Peyer's patch (tissue), 4 donors: ENCODE results near the gene ELOVL2. TPM values are rescaled to one million over a fixed set of nuclear protein-coding genes. Genes with fewer than 3 reads are reported as not detected.

ENCODE experiments used
- DNase-seq, 3 donors: peaks; one replicate each; pipeline ENCODE4 v3.0.0-alpha.2; 2017 to 2019
- H3K27ac ChIP-seq, 4 donors: fragments of 200-600 bp; sonication (generic); one replicate each; pipeline ENCODE4 v1.5.1; 2016 to 2019
- H3K27me3 ChIP-seq, 2 donors: fragments of 200-600 bp; sonication (generic); one replicate each; pipeline ENCODE4 v1.5.1; 2019
- H3K36me3 ChIP-seq, 3 donors: fragments of 200-600 bp; sonication (generic); one replicate each; pipeline ENCODE4 v1.5.1; 2016 to 2019
- H3K4me1 ChIP-seq, 4 donors: fragments of 200-600 bp; sonication (generic); one replicate each; pipeline ENCODE4 v1.5.1; 2016 to 2019
- H3K4me3 ChIP-seq, 4 donors: fragments of 200-600 bp; sonication (generic); 1 replicate in 3 of 4; 2 replicates in 1 of 4; pipeline ENCODE4 v1.5.1; 2016 to 2019; ENCODE audit warnings: mild to moderate bottlenecking in 1 of 4
- H3K9me3 ChIP-seq, 4 donors: fragments of 200-600 bp; sonication (generic); one replicate each; pipeline ENCODE4 v1.5.1; 2016 to 2019; ENCODE audit warnings: mild to moderate bottlenecking in 1 of 4
- POLR2A ChIP-seq, 2 donors: fragments of 450-650 bp; IDR thresholded peaks; one replicate each; pipeline ENCODE4 v1.5.1; 2017; ENCODE audit warnings: antibody characterized with exemption in 2 of 2, mild to moderate bottlenecking in 2 of 2, moderate library complexity in 2 of 2
- total RNA-seq, 4 donors: library from RNA; depleted of rRNA; stranded (reverse); fragments of >200 nt; gene quantifications; one replicate each; pipeline ENCODE4 v1.1.0, GENCODE V29; 2016
- TF ChIP-seq, protein P1 (sequence below), 6 experiments: fragments of 450-650 bp in 4 of 6; fragments of 200-600 bp in 2 of 6; sonication (generic) in 1 of 6; IDR thresholded peaks; one replicate each; pipeline ENCODE4 v1.5.1; 2017 to 2019; ENCODE audit warnings: antibody characterized with exemption in 6 of 6, mild to moderate bottlenecking in 3 of 6, moderate library complexity in 1 of 6

Gene ELOVL2
- total RNA-seq, 4 donors from 2014 or later, result 0.18 to 0.27 TPM; not detected in 2

DNA sequence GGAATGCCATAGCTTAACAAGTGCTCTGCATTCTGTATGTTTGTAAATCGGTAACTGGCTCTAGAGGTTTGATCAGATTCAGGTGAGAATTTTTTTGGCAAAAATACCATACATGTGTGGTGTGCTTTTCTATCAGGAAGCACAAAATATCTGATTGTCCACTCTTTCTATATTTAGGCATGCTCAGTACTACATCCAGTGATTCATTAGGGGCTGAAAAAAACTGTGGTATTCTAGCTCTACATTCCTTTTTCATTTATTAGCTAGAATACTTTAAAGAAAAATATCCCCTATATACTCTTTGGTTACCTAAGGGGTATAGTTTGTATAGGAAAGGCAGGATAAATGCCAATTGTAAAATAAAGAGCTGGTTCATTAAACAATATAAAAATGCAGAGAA is 10.6 kb upstream of the ELOVL2 start:
- Histone ChIP-seq H3K27ac (no peak overlapping the region), H3K4me3 (no peak overlapping the region), H3K36me3 (no peaks in the 10 kb centered on the region), H3K4me1 (no peaks in the 10 kb centered on the region), H3K27me3 (no peaks in the 10 kb centered on the region), H3K9me3 (no peaks in the 10 kb centered on the region)
- no peak for DNase-seq
- TF ChIP-seq, protein P1, sequence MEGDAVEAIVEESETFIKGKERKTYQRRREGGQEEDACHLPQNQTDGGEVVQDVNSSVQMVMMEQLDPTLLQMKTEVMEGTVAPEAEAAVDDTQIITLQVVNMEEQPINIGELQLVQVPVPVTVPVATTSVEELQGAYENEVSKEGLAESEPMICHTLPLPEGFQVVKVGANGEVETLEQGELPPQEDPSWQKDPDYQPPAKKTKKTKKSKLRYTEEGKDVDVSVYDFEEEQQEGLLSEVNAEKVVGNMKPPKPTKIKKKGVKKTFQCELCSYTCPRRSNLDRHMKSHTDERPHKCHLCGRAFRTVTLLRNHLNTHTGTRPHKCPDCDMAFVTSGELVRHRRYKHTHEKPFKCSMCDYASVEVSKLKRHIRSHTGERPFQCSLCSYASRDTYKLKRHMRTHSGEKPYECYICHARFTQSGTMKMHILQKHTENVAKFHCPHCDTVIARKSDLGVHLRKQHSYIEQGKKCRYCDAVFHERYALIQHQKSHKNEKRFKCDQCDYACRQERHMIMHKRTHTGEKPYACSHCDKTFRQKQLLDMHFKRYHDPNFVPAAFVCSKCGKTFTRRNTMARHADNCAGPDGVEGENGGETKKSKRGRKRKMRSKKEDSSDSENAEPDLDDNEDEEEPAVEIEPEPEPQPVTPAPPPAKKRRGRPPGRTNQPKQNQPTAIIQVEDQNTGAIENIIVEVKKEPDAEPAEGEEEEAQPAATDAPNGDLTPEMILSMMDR (IDR thresholded peaks at IDR 0.05), result no peak
- TF ChIP-seq POLR2A (IDR thresholded peaks at IDR 0.05), result no peak

DNA sequence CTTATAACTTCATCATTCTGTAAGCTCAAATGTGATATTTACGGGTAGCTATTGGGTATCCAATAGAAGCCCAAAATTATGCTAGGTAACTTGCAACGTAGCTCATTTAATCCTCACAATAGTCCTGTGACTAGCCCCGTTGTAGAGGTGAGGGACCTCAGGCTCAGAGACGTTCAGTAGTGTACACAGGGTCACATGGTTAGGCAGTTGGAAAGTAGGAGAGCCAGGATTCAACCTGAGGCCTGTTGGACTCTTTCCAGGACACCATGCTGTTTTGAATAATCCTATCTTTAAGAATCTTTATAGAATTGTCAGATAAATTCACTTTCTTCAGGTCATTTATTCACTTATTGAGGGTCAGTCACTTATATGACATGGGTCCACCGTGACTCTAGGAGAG is 9.2 kb upstream of the ELOVL2 start:
- no peak overlapping the region for H3K27ac ChIP-seq
- TF ChIP-seq, protein P1 (IDR thresholded peaks at IDR 0.05), result no peak
- TF ChIP-seq POLR2A (IDR thresholded peaks at IDR 0.05), result no peak
- H3K27me3 ChIP-seq, result no peaks in the 10 kb centered on the region
- H3K4me1 ChIP-seq, result no peaks in the 10 kb centered on the region
- DNase-seq, result no peak
- H3K9me3 ChIP-seq, result no peaks in the 10 kb centered on the region
- no peaks in the 10 kb centered on the region for H3K36me3 ChIP-seq
- H3K4me3 ChIP-seq, result no peak overlapping the region

DNA sequence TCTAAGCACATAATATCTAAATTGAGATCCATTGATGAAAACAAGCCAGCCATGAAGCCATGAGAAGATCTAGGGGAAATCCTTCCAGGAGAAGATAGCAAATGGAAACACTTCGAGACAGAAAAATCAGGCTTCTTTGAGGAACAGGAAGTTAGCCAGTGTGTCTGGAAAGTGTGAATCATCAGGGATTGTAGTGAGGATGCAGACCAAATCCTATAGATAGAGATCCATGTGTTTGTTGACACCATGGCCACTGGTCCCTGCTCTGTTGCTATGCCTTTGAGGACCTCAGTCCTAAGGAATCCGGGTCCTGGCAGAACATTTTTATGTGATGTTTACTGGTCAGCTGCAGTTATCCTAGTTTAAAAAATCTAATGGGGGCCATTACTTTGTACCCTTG is 6.6 kb upstream of the ELOVL2 start:
- no peak for DNase-seq

DNA sequence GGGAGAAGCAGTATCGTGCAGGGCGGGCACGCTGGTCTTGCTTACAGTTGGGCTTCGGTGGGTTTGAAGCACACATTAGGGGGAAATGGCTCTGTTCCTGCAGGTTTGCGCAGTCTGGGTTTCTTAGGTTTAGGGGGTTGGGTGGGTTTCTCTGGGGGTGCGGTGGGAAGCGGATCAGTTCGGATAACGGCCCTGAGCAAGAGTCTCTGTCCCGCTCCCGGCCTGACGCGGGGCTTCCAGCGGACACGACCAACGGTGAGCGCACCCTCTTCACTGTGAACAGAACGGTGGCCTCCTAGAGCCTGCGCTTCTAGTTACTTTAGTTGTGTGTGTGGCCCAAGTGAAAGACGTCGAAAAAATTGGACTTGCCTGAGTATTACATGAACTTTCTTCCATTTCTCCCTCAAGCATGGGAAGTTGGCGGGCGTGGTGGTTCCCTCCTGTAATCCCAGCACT is 635 bp upstream of the ELOVL2 start:
- no peaks in the 10 kb centered on the region for H3K36me3 ChIP-seq
- peaks cover 0 to 7% (median 0%) of the 10 kb centered on the region in 4 donors for H3K9me3 ChIP-seq
- peaks cover 0 to 17% of the 10 kb centered on the region in 2 donors for H3K27me3 ChIP-seq
- peak overlapping the region in 3 of 4 donors; percentile 57 to 63 (median 59) for H3K4me3 ChIP-seq
- TF ChIP-seq, protein P1 (IDR thresholded peaks at IDR 0.05), result no peak
- TF ChIP-seq POLR2A (IDR thresholded peaks at IDR 0.05), result no peak
- DNase-seq, result no peak
- no peak overlapping the region for H3K27ac ChIP-seq
- peaks cover 0 to 9% (median 4%) of the 10 kb centered on the region in 4 donors for H3K4me1 ChIP-seq

More for the DNA sequence above, 6.6 kb upstream of the ELOVL2 start:
- Histone ChIP-seq H3K4me1 (no peaks in the 10 kb centered on the region), H3K4me3 (no peak overlapping the region), H3K27ac (no peak overlapping the region), H3K36me3 (no peaks in the 10 kb centered on the region), H3K9me3 (no peaks in the 10 kb centered on the region), H3K27me3 (no peaks in the 10 kb centered on the region)
- no peak for TF ChIP-seq POLR2A (IDR thresholded peaks at IDR 0.05)
- TF ChIP-seq, protein P1 (IDR thresholded peaks at IDR 0.05), result no peak

DNA sequence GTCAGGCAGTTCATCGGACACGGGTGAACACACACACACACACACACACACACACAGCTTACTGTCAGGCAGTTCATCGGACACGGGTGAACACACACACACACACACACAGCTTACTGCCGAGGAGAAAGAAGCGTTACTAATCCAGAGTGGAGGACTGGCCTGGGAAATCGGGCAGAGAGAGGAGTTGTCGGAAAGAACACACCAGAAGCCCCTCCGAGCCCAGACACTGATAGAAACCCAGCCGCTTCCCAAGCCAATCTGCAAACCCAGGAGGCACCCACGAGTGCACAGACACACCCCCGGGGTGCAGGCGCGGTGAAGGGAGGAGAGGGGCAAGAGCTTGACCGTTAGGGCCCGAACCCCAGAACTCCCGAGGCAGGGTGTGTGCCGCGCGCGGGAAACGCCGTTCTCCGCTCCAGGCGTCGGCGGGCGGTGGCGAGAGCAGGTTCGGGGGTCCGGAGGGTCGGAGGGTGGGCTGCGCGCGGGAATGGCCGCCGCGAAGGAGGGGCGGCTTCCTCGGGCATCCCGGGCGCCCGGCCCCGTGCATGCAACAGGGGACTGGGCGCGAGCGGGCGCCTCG is 636 bp downstream of the ELOVL2 start:
- H3K27me3 ChIP-seq, result peaks cover 0 to 17% of the 10 kb centered on the region in 2 donors
- peak overlapping the region; percentile 31 to 63 (median 58) for H3K4me3 ChIP-seq
- no peaks in the 10 kb centered on the region for H3K36me3 ChIP-seq
- peaks cover 0 to 9% (median 4%) of the 10 kb centered on the region in 4 donors for H3K4me1 ChIP-seq
- peaks cover 0 to 7% (median 0%) of the 10 kb centered on the region in 4 donors for H3K9me3 ChIP-seq
- no peak for DNase-seq
- no peak for TF ChIP-seq POLR2A (IDR thresholded peaks at IDR 0.05)
- TF ChIP-seq, protein P1 (IDR thresholded peaks at IDR 0.05), result no peak
- H3K27ac ChIP-seq, result no peak overlapping the region
